ENCODE data around the gene HINFP.

GRCh38 chr11:119179342-119179741, 58.0 kb downstream of the HINFP start:
- TF ChIP-seq POLR2A (IDR thresholded peaks at IDR 0.05): no peak
- TF ChIP-seq, protein P1, sequence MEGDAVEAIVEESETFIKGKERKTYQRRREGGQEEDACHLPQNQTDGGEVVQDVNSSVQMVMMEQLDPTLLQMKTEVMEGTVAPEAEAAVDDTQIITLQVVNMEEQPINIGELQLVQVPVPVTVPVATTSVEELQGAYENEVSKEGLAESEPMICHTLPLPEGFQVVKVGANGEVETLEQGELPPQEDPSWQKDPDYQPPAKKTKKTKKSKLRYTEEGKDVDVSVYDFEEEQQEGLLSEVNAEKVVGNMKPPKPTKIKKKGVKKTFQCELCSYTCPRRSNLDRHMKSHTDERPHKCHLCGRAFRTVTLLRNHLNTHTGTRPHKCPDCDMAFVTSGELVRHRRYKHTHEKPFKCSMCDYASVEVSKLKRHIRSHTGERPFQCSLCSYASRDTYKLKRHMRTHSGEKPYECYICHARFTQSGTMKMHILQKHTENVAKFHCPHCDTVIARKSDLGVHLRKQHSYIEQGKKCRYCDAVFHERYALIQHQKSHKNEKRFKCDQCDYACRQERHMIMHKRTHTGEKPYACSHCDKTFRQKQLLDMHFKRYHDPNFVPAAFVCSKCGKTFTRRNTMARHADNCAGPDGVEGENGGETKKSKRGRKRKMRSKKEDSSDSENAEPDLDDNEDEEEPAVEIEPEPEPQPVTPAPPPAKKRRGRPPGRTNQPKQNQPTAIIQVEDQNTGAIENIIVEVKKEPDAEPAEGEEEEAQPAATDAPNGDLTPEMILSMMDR (IDR thresholded peaks at IDR 0.05): no peak
